ENCODE data around the gene CEBPG.

Gene CEBPG

GRCh38 chr19:33395561-33396550, 22.3 kb downstream of the CEBPG start:
- DNase-seq (ENCODE audit: low spot score): no peak

- DNase-seq (ENCODE audit: low spot score): peak; percentile 77
These were observed 23.4 kb downstream of the CEBPG start for GRCh38 chr19:33396701-33397535.

- peak; percentile 65 for DNase-seq (ENCODE audit: low spot score)
These were observed 24.2 kb downstream of the CEBPG start for GRCh38 chr19:33397536-33398360.

GRCh38 chr19:33398361-33399060, 25.0 kb downstream of the CEBPG start:
- no peak for DNase-seq (ENCODE audit: low spot score)

GRCh38 chr19:33399081-33399744, 25.7 kb downstream of the CEBPG start:
- DNase-seq (ENCODE audit: low spot score): no peak

DNA sequence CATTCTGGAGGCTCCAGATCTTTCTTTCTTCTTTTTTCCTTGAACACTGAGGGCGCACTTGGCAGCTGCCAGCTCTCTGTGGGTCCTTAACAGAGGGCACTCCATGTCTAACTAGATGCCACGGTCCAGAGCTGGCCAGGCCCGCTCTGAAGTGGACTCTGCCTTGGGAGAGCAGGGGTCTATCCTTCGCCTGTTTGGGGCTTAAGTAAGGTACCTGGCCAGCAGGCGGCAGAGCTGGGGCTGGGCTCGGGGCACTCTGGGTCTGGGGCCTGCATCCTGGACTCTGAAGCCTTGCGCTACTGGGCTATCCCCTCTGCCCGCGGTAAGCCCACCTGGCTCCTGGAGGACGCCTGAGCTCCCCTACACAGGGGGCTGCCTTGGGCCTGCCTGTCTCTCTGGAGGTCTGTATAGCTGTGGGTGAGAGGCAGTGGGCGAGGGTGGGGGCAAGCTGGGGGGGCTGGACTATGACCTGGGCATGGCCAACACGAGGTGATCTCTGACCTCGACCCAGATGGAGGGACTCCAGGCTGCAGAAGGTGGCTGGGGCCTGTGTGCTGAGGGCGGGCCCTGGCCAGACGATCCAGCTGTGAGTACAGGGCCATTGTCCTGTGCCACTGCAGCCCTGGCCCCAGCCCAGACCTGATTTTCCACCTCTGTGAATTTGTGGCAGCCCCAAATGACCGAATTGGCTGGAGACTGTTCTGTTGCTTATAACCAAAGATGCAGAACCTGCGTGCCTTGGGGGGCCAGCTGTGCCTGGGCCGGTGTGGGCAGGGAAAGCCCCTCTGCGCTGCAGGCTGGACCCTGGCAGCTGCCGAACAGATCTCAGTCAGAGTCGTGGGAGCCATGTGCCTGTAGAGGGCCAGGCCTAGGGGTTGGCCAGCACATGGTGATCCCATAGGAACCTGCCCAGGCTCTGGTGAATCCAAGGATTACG, 26.5 kb downstream of the CEBPG start:
- no peak for DNase-seq (ENCODE audit: low spot score)

DNA sequence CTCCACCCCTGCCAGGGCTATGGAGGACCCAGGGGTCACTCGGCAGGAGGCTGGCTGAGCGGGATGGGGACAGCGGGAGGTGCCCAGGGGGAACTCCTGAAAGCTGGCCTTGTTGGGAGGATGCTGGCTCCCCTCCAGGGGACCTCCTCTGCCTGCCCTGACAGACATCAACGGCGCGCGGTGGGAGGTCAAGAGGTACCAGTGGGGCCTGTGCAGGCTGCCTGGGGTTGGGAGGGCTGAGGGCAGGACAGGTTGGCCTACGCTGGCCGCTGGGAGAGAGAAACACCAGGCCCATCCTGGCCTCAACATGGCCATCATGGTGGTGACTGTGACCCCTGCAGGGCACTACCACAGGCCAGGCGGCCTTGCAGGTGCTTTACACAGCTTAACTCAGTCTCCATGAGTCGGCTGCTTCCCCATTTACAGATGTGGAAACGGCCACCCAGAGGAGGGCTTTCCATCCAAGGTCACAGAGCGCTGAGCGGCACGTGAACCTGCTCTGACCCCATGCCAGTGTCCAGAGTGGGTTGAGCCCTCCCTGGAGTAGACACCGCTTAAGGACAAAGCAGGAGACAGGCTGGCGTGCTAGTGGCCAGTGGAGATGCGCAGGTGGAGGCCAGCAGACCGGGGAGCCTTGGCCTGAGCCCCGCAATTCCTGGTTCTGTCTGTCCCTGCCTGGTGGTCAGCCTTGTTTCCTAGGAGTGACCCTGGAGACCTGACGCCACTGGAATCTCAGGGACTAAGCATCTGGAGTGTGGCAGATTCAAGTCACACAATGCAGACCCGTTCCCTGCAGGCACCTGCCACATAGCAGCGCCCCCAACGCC, 27.6 kb downstream of the CEBPG start:
- no peak for DNase-seq (ENCODE audit: low spot score)

DNA sequence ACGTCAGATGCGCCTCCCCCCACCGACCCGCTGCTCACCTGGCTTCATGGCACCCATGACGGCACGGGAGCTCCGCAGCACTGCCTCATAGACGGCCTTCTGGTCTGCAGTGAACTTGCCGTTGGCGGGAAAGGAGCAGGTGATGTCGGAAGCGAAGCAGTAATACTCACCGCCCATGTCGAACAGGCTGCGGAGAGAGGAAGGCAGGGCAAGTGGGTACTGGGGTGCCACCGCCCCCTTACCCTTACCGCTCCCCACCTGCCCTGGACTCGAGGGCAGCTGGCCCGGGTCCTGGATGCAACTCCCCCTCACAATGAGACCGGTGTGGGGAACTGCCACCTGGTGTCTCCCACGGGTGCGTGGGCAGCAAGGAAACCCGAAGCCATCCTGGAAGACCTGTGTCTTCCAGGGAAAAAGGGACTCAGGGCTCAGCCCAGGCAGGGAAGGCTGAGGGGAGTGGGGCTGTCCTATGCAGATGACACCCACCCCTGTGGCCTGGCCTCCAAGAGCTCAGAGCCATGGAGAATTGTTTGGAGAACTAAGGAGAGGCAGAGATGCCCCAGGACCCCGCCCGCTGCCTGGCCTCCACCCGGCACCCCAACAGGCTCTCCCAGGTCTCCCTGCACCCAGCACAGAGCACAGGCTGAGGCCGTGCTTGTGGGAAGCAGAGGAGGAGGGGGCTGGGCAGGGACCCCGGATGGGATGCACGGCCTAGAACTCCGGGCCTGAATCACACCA, 28.3 kb downstream of the CEBPG start:
- no peak for DNase-seq (ENCODE audit: low spot score)

DNA sequence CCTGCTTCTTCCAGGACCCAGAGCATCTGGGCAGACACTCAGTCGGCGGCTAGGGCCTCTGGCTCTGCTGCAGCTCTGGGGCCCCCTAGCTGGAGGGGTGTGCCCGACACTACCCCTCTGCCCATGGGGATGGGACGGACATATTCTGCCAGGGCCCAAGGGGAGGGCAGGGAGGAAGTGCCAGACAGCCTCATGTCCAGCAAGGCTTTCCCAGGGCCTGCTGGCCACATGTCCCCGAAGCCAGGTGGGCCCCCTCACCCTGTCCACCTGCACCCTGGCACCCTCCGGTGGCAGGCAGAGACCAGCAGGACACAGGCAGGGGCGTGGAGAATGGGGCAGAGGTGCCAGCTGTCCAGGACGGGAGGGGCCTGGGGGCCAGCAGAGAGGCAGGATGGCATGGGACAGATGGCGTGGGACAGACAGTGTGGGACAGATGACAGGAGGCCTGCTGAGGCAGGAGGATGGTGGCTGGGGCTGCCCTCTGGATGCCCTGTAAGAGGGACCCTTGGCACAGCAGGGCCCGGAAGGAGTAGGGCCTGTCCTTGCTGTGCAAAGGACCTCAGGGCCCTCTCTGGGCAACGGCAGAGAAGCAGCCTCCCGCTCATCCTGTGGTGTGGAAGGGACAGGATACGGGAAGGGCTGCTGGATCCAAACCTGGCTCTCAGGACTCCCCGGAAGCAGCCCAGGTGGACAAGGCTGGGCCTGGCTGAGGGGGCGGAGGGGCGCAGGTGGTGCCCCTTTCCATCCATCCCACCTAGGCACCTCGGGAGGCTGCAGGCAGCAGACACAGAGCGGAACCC, 29.1 kb downstream of the CEBPG start:
- no peak for DNase-seq (ENCODE audit: low spot score)

- no peak for DNase-seq (ENCODE audit: low spot score)
These were observed 29.9 kb downstream of the CEBPG start for GRCh38 chr19:33403221-33403972.

GRCh38 chr19:33403973-33404304, 30.4 kb downstream of the CEBPG start:
- DNase-seq (ENCODE audit: low spot score): no peak

DNA sequence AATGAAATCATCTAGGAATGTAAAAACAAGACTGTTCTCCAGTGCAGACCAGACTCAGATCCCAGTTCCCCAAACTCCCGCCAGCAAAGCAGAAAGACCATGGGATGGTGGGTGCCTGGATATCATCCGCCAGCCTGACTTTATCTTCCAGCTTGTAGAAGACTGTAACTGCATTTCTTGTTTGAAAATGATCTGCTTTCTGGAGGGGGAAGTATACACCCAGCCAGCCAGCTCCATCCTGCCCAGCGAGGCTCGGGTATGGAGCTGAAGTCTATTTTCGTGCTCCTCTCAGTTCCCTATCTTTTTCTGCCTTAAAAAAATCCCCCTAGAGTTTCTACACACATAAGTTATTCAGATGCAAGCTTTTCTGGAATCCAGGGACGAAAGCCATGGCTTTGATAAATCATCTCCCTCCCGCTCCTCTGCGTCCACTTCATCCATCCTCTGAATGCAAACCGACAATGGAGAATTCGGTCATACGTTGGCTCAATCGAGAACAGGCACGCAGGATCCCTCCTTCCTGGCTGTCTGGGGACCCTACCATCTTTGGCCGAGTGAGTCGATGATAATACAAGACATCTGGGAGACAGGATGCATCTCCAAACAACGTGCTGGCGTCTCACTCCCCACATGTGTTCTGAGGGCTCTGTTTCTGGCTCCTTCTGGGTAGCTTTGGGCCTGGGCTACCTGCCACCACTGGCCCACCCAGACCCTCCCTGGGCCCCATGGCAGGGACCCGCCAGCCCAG, 31.2 kb downstream of the CEBPG start:
- no peak for DNase-seq (ENCODE audit: low spot score)

DNA sequence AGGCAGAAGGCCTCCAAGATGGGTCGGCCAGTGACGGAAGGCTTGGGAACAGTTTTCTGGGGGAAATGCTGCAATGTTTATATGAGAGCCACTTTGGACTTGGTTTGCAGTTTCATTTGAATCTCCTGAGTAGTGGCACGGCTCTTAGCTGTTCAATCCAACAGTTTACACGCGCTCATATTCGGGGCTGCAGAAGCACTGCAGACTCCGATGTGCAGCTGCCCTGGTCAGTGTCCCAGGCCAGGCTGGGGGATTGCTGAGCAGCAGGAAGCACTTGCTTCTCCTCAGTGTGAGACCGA, 31.7 kb downstream of the CEBPG start:
- no peak for DNase-seq (ENCODE audit: low spot score)

DNA sequence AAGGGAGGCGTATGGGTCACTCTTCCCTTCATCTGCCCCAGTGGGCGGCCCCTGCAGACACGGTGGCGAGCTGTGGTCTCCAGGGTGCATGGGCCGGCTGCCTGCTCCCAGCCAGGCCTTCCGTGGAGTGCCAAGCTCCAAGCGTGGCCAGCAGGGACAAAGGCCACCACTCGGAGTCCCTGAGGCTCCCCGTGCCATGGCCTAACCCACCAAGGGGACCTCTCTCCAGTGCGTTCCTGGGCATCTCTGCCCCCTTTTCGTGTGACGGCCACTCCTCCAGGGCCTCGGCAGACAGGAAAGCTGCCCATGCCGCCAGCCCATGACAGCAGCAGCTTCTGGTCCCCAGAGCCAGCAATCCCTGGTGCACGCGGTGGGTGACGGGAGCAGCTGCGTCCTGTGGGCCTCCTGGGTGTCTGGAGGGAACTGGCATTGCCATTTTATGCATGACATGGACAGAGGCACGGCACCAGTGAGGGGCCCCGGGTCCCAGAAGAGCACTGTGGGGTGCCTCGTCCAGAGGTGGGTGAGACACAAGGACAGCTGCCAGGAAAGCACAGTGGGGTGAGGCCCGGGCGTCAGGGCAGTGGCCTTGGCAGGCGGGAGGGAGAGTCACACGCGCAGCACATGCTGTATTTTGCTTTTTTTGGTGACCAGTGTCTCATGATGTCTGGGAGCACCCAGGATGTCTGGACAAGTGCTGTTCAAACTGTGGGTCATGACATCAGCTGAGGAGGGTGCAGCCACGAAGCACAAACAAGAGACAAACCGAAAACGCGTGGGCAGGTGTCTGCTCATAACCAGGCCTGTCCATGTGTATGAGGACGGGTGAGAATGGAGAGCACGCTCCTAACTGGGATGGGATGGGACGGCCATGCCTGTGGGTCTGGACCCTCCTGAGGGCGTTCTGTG, 32.3 kb downstream of the CEBPG start:
- DNase-seq (ENCODE audit: low spot score): no peak

GRCh38 chr19:33406521-33407139, 33.1 kb downstream of the CEBPG start:
- peak; percentile 96 for DNase-seq (ENCODE audit: low spot score)
